Adrenal gland (tissue), 5 donors: Measurements from ENCODE around the gene MAN1B1.

Experiments
- CTCF ChIP-seq, 6 experiments: fragments of 450-650 bp in 4 of 6; fragments of 200-600 bp in 2 of 6; sonication (generic) in 1 of 6; IDR thresholded peaks; 1 replicate in 5 of 6; 2 replicates in 1 of 6; pipeline versions ENCODE4 v1.5.1 to v1.8.0; 2016 to 2021; ENCODE audit warnings: antibody characterized with exemption in 6 of 6, mild to moderate bottlenecking in 2 of 6, moderate library complexity in 1 of 6
- POLR2A ChIP-seq, 2 donors: fragments of 450-650 bp; IDR thresholded peaks; one replicate each; pipeline ENCODE4 v1.6.1; 2017; ENCODE audit warnings: antibody characterized with exemption in 2 of 2, mild to moderate bottlenecking in 2 of 2, moderate library complexity in 1 of 2
- donor health status: DM: no; HTN: no; CAD: no.

- TF ChIP-seq POLR2A (IDR thresholded peaks at IDR 0.05) (no peak), CTCF (IDR thresholded peaks at IDR 0.05) (no peak)
These were observed 28.1 kb upstream of the MAN1B1 start for GRCh38 chr9:137058521-137059234.
